HFF-Myc (cell line): ENCODE data around the gene FAM47E.

Experiments used
- DNase-seq: peaks from one replicate; pipeline ENCODE4 v3.0.0-alpha.2; 2011; ENCODE audit warnings: low read depth; ENCODE audit errors: extremely low read depth
- H3K4me3 ChIP-seq: replicated peaks from 2 replicates; pipeline ENCODE4 v1.5.1; 2011; ENCODE audit warnings: low read depth, mild to moderate bottlenecking, control low read depth, low read length
- TF ChIP-seq, protein P1 (sequence below): IDR thresholded peaks from 2 replicates; pipeline ENCODE4 v1.5.1; 2012; ENCODE audit warnings: mild to moderate bottlenecking, low read depth, low read length, control low read depth; ENCODE audit errors: missing control alignments

Gene FAM47E

DNA sequence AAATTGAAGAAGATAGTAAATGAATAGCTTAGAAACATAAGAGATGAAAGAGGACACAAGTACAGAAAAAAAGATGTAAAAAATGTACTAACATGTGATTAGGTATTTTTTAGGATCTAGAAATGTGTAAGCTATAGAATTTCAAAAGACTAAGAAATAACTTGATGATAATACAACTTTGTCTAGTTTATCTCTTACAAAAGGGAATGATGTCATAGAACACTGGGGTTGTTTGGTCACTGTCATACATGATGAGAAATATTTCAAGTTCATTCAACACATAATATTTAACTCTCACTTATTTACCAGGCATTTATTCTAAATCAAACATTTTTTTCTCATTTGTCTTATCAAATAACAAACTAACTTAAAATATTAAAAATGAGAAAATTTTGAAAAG is 73.6 kb downstream of the FAM47E start:
- TF ChIP-seq, protein P1, sequence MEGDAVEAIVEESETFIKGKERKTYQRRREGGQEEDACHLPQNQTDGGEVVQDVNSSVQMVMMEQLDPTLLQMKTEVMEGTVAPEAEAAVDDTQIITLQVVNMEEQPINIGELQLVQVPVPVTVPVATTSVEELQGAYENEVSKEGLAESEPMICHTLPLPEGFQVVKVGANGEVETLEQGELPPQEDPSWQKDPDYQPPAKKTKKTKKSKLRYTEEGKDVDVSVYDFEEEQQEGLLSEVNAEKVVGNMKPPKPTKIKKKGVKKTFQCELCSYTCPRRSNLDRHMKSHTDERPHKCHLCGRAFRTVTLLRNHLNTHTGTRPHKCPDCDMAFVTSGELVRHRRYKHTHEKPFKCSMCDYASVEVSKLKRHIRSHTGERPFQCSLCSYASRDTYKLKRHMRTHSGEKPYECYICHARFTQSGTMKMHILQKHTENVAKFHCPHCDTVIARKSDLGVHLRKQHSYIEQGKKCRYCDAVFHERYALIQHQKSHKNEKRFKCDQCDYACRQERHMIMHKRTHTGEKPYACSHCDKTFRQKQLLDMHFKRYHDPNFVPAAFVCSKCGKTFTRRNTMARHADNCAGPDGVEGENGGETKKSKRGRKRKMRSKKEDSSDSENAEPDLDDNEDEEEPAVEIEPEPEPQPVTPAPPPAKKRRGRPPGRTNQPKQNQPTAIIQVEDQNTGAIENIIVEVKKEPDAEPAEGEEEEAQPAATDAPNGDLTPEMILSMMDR, result no peak
- no peak for DNase-seq
- no peak overlapping the region for H3K4me3 ChIP-seq

DNA sequence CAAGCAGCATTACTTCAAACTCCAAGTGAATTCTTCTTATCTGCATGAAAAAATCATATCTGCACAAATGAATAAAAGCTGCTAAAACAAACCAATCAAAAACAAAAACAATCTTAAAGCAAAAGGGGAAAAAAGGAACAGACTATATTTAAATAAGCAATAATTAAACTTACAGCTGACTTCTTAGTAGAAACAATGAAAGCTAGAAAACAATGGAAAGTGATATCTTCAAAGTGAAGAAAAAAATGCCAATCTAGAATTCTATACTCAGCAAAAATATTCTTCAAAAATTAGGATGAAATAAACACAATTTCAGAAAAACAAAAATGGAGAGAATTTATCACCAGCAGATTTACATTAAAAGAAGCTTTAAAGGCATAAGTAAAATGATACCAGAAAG is 75.0 kb downstream of the FAM47E start:
- TF ChIP-seq, protein P1, result no peak
- no peak overlapping the region for H3K4me3 ChIP-seq
- DNase-seq, result no peak
